CD4-positive, CD25-positive, alpha-beta regulatory T cell (primary cell): ENCODE measurements around the gene ISLR. TPM values are rescaled to one million over a fixed set of nuclear protein-coding genes. Genes with fewer than 3 reads are reported as not detected.

ENCODE experiments used
- ATAC-seq, 2 donors: fragments of 150-1000 bp; cut with Tn5 transposase; one replicate each; pipeline ENCODE4 v1.10.0; 2021; ENCODE audit warnings: low read depth in 2 of 2, moderate number of reproducible peaks in 2 of 2, moderate library complexity in 1 of 2
- DNase-seq, 3 donors: peaks; one replicate each; pipeline versions ENCODE4 v3.0.0 to v3.0.0-alpha.2; 2012 to 2022; ENCODE audit warnings: mixed read lengths in 1 of 3
- H3K27ac ChIP-seq: one replicate; pipeline ENCODE4 v1.7.0; 2013; ENCODE audit warnings: mild to moderate bottlenecking, low read length; ENCODE audit not compliant: insufficient read depth, poor library complexity, severe bottlenecking
- H3K27me3 ChIP-seq: one replicate; pipeline ENCODE4 v1.7.0; 2013; ENCODE audit warnings: low read length; ENCODE audit not compliant: control insufficient read depth, insufficient read depth
- H3K36me3 ChIP-seq: one replicate; pipeline ENCODE4 v1.7.0; 2013; ENCODE audit warnings: mild to moderate bottlenecking, low read length, moderate library complexity; ENCODE audit not compliant: control insufficient read depth, insufficient read depth
- H3K4me1 ChIP-seq: 2 replicates; pipeline ENCODE4 v1.7.0; 2013; ENCODE audit warnings: mild to moderate bottlenecking, low read length; ENCODE audit not compliant: insufficient read depth, control insufficient read depth, poor library complexity, severe bottlenecking
- H3K4me3 ChIP-seq: one replicate; pipeline ENCODE4 v1.7.0; 2013; ENCODE audit warnings: low read depth, mild to moderate bottlenecking, low read length, moderate library complexity
- H3K9me3 ChIP-seq, 2 experiments: 1 replicate in 1 of 2; 2 replicates in 1 of 2; pipeline ENCODE4 v1.7.0; 2013; ENCODE audit warnings: low read length in 2 of 2, mild to moderate bottlenecking in 1 of 2, moderate library complexity in 1 of 2; ENCODE audit not compliant: control insufficient read depth in 2 of 2
- H3K27ac Mint-ChIP-seq, 3 donors: one replicate each; pipeline ENCODE4 v1.8.0; 2020 to 2022; ENCODE audit warnings: mild to moderate bottlenecking in 3 of 3, mixed read lengths in 3 of 3, moderate library complexity in 2 of 3
- H3K27me3 Mint-ChIP-seq: one replicate; pipeline ENCODE4 v1.8.0; 2022; ENCODE audit warnings: mild to moderate bottlenecking, mixed read lengths
- H3K36me3 Mint-ChIP-seq: one replicate; pipeline ENCODE4 v1.8.0; 2020; ENCODE audit warnings: mixed read lengths
- H3K4me1 Mint-ChIP-seq, 4 donors: one replicate each; pipeline ENCODE4 v1.8.0; 2020 to 2022; ENCODE audit warnings: mixed read lengths in 4 of 4, mild to moderate bottlenecking in 1 of 4
- H3K4me3 Mint-ChIP-seq, 4 donors: one replicate each; pipeline ENCODE4 v1.8.0; 2020 to 2022; ENCODE audit warnings: mild to moderate bottlenecking in 4 of 4, mixed read lengths in 4 of 4, moderate library complexity in 3 of 4
- H3K9me3 Mint-ChIP-seq, 7 donors: one replicate each; pipeline ENCODE4 v1.8.0; 2020 to 2022; ENCODE audit warnings: mixed read lengths in 7 of 7, mild to moderate bottlenecking in 3 of 7, moderate library complexity in 2 of 7
- polyA plus RNA-seq, 4 donors: library from polyadenylated mRNA; unstranded; fragments of 300-500 nt; fragmentation: Illumina TruSeq; gene quantifications; one replicate each; pipeline ENCODE4 v1.2.3, GENCODE V29; 2021
- total RNA-seq: library from RNA; stranded (reverse); gene quantifications from one replicate; pipeline ENCODE4 v1.2.3, GENCODE V29; 2022

The ISLR gene
- total and polyA plus RNA-seq, 5 donors from 2014 or later = not detected

GRCh38 chr15:74194572-74195559, 21.4 kb downstream of the ISLR start:
- H3K9me3 ChIP-seq = no peaks in the 10 kb centered on the region
- Mint-ChIP-seq H3K36me3 (no peaks in the 10 kb centered on the region), H3K27me3 (peaks cover 5% of the 10 kb centered on the region), H3K4me3 (no peak overlapping the region), H3K27ac (no peak overlapping the region), H3K9me3 (no peaks in the 10 kb centered on the region), H3K4me1 (no peaks in the 10 kb centered on the region)
- H3K4me1 ChIP-seq = no peaks in the 10 kb centered on the region
- H3K36me3 ChIP-seq = no peaks in the 10 kb centered on the region
- H3K4me3 ChIP-seq = no peak overlapping the region
- ATAC-seq (no peak), DNase-seq (no peak)
- H3K27me3 ChIP-seq = no peaks in the 10 kb centered on the region
- H3K27ac ChIP-seq = no peak overlapping the region

GRCh38 chr15:74196175-74196574, 22.7 kb downstream of the ISLR start:
- DNase-seq (peak in 1 of 3 donors; percentile 2), ATAC-seq (no peak)
- H3K36me3 ChIP-seq = no peaks in the 10 kb centered on the region
- Mint-ChIP-seq H3K36me3 (no peaks in the 10 kb centered on the region), H3K9me3 (no peaks in the 10 kb centered on the region), H3K4me3 (no peak overlapping the region), H3K27ac (no peak overlapping the region), H3K4me1 (no peaks in the 10 kb centered on the region), H3K27me3 (peaks cover 5% of the 10 kb centered on the region)
- no peaks in the 10 kb centered on the region for H3K4me1 ChIP-seq
- no peaks in the 10 kb centered on the region for H3K9me3 ChIP-seq
- no peak overlapping the region for H3K4me3 ChIP-seq
- no peaks in the 10 kb centered on the region for H3K27me3 ChIP-seq
- no peak overlapping the region for H3K27ac ChIP-seq

GRCh38 chr15:74197176-74197965, 23.9 kb downstream of the ISLR start:
- Mint-ChIP-seq H3K36me3 (no peaks in the 10 kb centered on the region), H3K4me1 (no peaks in the 10 kb centered on the region), H3K27ac (no peak overlapping the region), H3K4me3 (no peak overlapping the region), H3K27me3 (peaks cover 5% of the 10 kb centered on the region), H3K9me3 (no peaks in the 10 kb centered on the region)
- ATAC-seq (no peak), DNase-seq (no peak)
- H3K4me1 ChIP-seq = no peaks in the 10 kb centered on the region
- no peak overlapping the region for H3K27ac ChIP-seq
- H3K36me3 ChIP-seq = no peaks in the 10 kb centered on the region
- no peaks in the 10 kb centered on the region for H3K27me3 ChIP-seq
- no peak overlapping the region for H3K4me3 ChIP-seq
- no peaks in the 10 kb centered on the region for H3K9me3 ChIP-seq

- no peak for DNase-seq
- H3K27ac Mint-ChIP-seq = no peak overlapping the region
- H3K4me3 ChIP-seq = no peak overlapping the region
- H3K4me3 Mint-ChIP-seq = no peak overlapping the region
- H3K36me3 Mint-ChIP-seq = no peaks in the 10 kb centered on the region
- no peaks in the 10 kb centered on the region for H3K27me3 ChIP-seq
- ATAC-seq = no peak
- H3K9me3 ChIP-seq = no peaks in the 10 kb centered on the region
- H3K9me3 Mint-ChIP-seq = peaks cover 0 to 2% (median 0%) of the 10 kb centered on the region in 7 donors
- H3K36me3 ChIP-seq = no peaks in the 10 kb centered on the region
- no peak overlapping the region for H3K27ac ChIP-seq
- H3K27me3 Mint-ChIP-seq = no peaks in the 10 kb centered on the region
- no peaks in the 10 kb centered on the region for H3K4me1 Mint-ChIP-seq
- no peaks in the 10 kb centered on the region for H3K4me1 ChIP-seq
Observed at GRCh38 chr15:74199297-74199652, 25.8 kb downstream of the ISLR start.

GRCh38 chr15:74200412-74200815, 26.9 kb downstream of the ISLR start:
- Mint-ChIP-seq H3K9me3 (peaks cover 0 to 2% (median 0%) of the 10 kb centered on the region in 7 donors), H3K27me3 (peaks cover 5% of the 10 kb centered on the region), H3K4me3 (no peak overlapping the region), H3K27ac (no peak overlapping the region), H3K4me1 (no peaks in the 10 kb centered on the region), H3K36me3 (no peaks in the 10 kb centered on the region)
- H3K9me3 ChIP-seq = no peaks in the 10 kb centered on the region
- no peak overlapping the region for H3K4me3 ChIP-seq
- H3K36me3 ChIP-seq = no peaks in the 10 kb centered on the region
- no peaks in the 10 kb centered on the region for H3K27me3 ChIP-seq
- ATAC-seq (no peak), DNase-seq (no peak)
- H3K4me1 ChIP-seq = no peaks in the 10 kb centered on the region
- no peak overlapping the region for H3K27ac ChIP-seq

- no peak overlapping the region for H3K4me3 Mint-ChIP-seq
- no peak for ATAC-seq
Observed at GRCh38 chr15:74200871-74201419, 27.4 kb downstream of the ISLR start.

GRCh38 chr15:74201710-74202420, 28.4 kb downstream of the ISLR start:
- DNase-seq (no peak), ATAC-seq (no peak)
- no peak overlapping the region for H3K27ac Mint-ChIP-seq
- H3K27me3 ChIP-seq = no peaks in the 10 kb centered on the region
- H3K9me3 Mint-ChIP-seq = peaks cover 0 to 2% (median 0%) of the 10 kb centered on the region in 7 donors
- H3K4me1 Mint-ChIP-seq = no peaks in the 10 kb centered on the region
- no peaks in the 10 kb centered on the region for H3K36me3 Mint-ChIP-seq
- H3K4me1 ChIP-seq = no peaks in the 10 kb centered on the region
- peaks cover 5% of the 10 kb centered on the region for H3K27me3 Mint-ChIP-seq
- H3K9me3 ChIP-seq = no peaks in the 10 kb centered on the region
- H3K4me3 ChIP-seq = no peak overlapping the region
- no peak overlapping the region for H3K4me3 Mint-ChIP-seq
- H3K27ac ChIP-seq = no peak overlapping the region
- no peaks in the 10 kb centered on the region for H3K36me3 ChIP-seq

More at GRCh38 chr15:74200871-74201419, 27.4 kb downstream of the ISLR start:
- H3K4me1 ChIP-seq = no peaks in the 10 kb centered on the region
- no peaks in the 10 kb centered on the region for H3K36me3 ChIP-seq
- Mint-ChIP-seq H3K9me3 (peaks cover 0 to 2% (median 0%) of the 10 kb centered on the region in 7 donors), H3K27me3 (peaks cover 5% of the 10 kb centered on the region), H3K27ac (no peak overlapping the region), H3K36me3 (no peaks in the 10 kb centered on the region), H3K4me1 (no peaks in the 10 kb centered on the region)
- H3K4me3 ChIP-seq = no peak overlapping the region
- no peaks in the 10 kb centered on the region for H3K9me3 ChIP-seq
- no peak overlapping the region for H3K27ac ChIP-seq
- no peak for DNase-seq
- no peaks in the 10 kb centered on the region for H3K27me3 ChIP-seq
